ENCODE data around the gene C16orf82. TPM values are rescaled to one million over a fixed set of nuclear protein-coding genes. Genes with fewer than 3 reads are reported as not detected.

Gene C16orf82
- total RNA-seq, 1 experiment from 2014 or later, result not detected

DNA sequence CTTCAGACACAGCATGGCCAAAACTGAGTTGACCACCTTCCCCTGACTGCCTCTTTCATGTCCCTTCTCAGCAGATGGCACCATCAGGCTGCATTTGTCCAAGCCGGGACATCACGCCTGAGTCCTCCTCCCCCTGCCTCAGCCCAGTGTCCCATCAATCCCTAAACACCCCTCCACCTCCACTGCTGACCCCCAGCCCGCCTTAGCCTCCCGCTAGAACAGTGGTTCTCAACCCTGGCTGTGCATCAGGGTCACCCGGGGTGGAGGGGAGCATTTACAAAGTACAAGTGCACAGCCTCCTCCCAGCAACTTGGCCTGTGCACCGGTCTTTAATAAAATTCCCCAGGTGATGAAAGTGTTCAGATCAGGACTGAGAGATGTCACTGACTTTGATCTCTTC, 4.0 kb downstream of the C16orf82 start:
- no peaks in the 10 kb centered on the region for H3K9me2 ChIP-seq (replicated peaks; ENCODE audit: low read length)
- ATAC-seq (no peak), DNase-seq (no peak)
- POLR2A ChIA-PET (ENCODE audit: unreplicated experiment), result no interaction called here
- no peaks in the 10 kb centered on the region for H4K20me1 ChIP-seq (ENCODE audit: low read length)
- H3K4me2 ChIP-seq (ENCODE audit: low read length), result no peak overlapping the region
- H3K27me3 ChIP-seq (ENCODE audit: low read length), result peaks cover 25% of the 10 kb centered on the region
- no TSS peak for BruUV-seq (replicated peaks)
- no peaks in the 10 kb centered on the region for H3K4me1 ChIP-seq (ENCODE audit: insufficient read depth, low read length)
- H2AFZ ChIP-seq (ENCODE audit: low read length), result no peak overlapping the region
- CTCF ChIA-PET, result no interaction called here
- no peak overlapping the region for H3K4me3 ChIP-seq (ENCODE audit: low read length)
- H3F3A ChIP-seq (ENCODE audit: low read length, unreplicated experiment), result no peaks in the 10 kb centered on the region
- no peaks in the 10 kb centered on the region for H3K36me3 ChIP-seq (ENCODE audit: low read depth, low read length)
- H3K9ac ChIP-seq (ENCODE audit: low read length), result no peak overlapping the region
- no peaks in the 10 kb centered on the region for H3K79me2 ChIP-seq (ENCODE audit: low read length)
- no peaks in the 10 kb centered on the region for H3K9me3 ChIP-seq (ENCODE audit: low read length)
- H3K27ac ChIP-seq (ENCODE audit: low read length), result no peak overlapping the region
- intact Hi-C loops (cut with micrococcal nuclease), result no loop called here
- TF ChIP-seq EZH2phosphoT487 (IDR thresholded peaks at IDR 0.05; ENCODE audit: borderline replicate concordance, low read length), result no peak
- TF ChIP-seq EZH2 (IDR thresholded peaks at IDR 0.05; ENCODE audit: low read length, unreplicated experiment), result no peak
- TF ChIP-seq, protein P1, sequence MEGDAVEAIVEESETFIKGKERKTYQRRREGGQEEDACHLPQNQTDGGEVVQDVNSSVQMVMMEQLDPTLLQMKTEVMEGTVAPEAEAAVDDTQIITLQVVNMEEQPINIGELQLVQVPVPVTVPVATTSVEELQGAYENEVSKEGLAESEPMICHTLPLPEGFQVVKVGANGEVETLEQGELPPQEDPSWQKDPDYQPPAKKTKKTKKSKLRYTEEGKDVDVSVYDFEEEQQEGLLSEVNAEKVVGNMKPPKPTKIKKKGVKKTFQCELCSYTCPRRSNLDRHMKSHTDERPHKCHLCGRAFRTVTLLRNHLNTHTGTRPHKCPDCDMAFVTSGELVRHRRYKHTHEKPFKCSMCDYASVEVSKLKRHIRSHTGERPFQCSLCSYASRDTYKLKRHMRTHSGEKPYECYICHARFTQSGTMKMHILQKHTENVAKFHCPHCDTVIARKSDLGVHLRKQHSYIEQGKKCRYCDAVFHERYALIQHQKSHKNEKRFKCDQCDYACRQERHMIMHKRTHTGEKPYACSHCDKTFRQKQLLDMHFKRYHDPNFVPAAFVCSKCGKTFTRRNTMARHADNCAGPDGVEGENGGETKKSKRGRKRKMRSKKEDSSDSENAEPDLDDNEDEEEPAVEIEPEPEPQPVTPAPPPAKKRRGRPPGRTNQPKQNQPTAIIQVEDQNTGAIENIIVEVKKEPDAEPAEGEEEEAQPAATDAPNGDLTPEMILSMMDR (conservative IDR thresholded peaks at IDR 0.05; ENCODE audit: low read depth, low read length), result no peak

DNA sequence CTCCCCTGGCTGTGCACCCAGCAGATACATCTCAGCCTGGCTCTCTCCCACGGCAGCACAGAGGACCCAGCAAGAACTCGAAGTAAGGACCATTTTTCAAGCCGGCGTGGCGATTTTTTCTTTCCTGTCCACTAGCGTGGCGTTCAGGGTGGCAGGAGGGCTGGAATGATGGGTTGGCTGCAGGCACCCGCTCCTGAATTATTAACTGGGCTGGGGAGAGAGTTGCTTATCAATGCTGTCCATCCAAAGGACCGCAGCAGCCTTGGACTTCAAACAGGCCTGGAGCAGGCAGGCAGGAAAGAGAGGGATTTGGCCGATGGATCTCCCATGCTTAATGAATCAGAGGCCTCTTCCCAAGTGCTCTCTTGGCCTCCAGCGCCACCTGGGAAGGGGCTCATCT, 7.0 kb downstream of the C16orf82 start:
- TF ChIP-seq EZH2 (IDR thresholded peaks at IDR 0.05; ENCODE audit: low read length, unreplicated experiment) (no peak), EZH2phosphoT487 (IDR thresholded peaks at IDR 0.05; ENCODE audit: borderline replicate concordance, low read length) (no peak)
- TF ChIP-seq, protein P1 (conservative IDR thresholded peaks at IDR 0.05; ENCODE audit: low read depth, low read length), result no peak
- ChIA-PET POLR2A (ENCODE audit: unreplicated experiment) (no interaction called here), CTCF (no interaction called here)
- H3K4me3 ChIP-seq (ENCODE audit: low read length), result no peak overlapping the region
- no peaks in the 10 kb centered on the region for H3K79me2 ChIP-seq (ENCODE audit: low read length)
- intact Hi-C loops (cut with micrococcal nuclease), result no loop called here
- no peak overlapping the region for H3K27ac ChIP-seq (ENCODE audit: low read length)
- peaks cover under 1% of the 10 kb centered on the region; the same call in 1 of the 2 replicates for H3K27me3 ChIP-seq (ENCODE audit: low read length)
- BruUV-seq (replicated peaks), result no TSS peak
- no peak overlapping the region for H2AFZ ChIP-seq (ENCODE audit: low read length)
- no peak for ATAC-seq
- no peak overlapping the region for H3K4me2 ChIP-seq (ENCODE audit: low read length)
- no peak overlapping the region for H3K9ac ChIP-seq (ENCODE audit: low read length)
- H3K9me2 ChIP-seq (replicated peaks; ENCODE audit: low read length), result no peaks in the 10 kb centered on the region
- H3K4me1 ChIP-seq (ENCODE audit: insufficient read depth, low read length), result no peaks in the 10 kb centered on the region
- H3K36me3 ChIP-seq (ENCODE audit: low read depth, low read length), result no peaks in the 10 kb centered on the region
- DNase-seq, result no peak
- H3F3A ChIP-seq (ENCODE audit: low read length, unreplicated experiment), result no peaks in the 10 kb centered on the region
- H3K9me3 ChIP-seq (ENCODE audit: low read length), result no peaks in the 10 kb centered on the region
- no peaks in the 10 kb centered on the region for H4K20me1 ChIP-seq (ENCODE audit: low read length)

DNA sequence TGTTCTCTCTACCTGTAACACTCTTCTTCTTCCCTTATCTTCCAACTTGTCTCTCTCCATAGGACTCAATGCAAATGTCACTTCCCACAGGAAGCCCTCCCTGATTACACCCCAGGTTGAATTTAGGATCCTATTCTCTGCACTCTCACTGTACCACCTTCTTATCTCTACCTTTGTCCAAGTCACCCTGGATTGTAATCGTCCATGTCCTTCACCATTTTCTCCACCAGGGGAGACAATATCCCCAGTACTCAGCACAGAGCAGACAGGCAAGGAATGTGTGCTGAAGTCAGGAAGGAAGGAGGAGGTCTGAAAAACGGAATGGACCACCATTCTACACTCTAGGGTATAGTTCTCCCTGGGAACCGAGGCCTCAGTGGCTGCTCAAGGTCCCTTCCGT, 14.2 kb downstream of the C16orf82 start:
- H3K79me2 ChIP-seq (ENCODE audit: low read length), result no peaks in the 10 kb centered on the region
- H3K27ac ChIP-seq (ENCODE audit: low read length), result no peak overlapping the region
- H3K9me3 ChIP-seq (ENCODE audit: low read length), result no peaks in the 10 kb centered on the region
- no peak overlapping the region for H2AFZ ChIP-seq (ENCODE audit: low read length)
- H3K27me3 ChIP-seq (ENCODE audit: low read length), result peaks cover 27% of the 10 kb centered on the region
- H3K36me3 ChIP-seq (ENCODE audit: low read depth, low read length), result no peaks in the 10 kb centered on the region
- no TSS peak for BruUV-seq (replicated peaks)
- H4K20me1 ChIP-seq (ENCODE audit: low read length), result no peaks in the 10 kb centered on the region
- no peak overlapping the region for H3K4me3 ChIP-seq (ENCODE audit: low read length)
- H3K9ac ChIP-seq (ENCODE audit: low read length), result no peak overlapping the region
- DNase-seq (peak; percentile 13), ATAC-seq (peak; percentile 69)
- no peak overlapping the region for H3K4me2 ChIP-seq (ENCODE audit: low read length)
- POLR2A ChIA-PET (ENCODE audit: unreplicated experiment), result no interaction called here
- H3K9me2 ChIP-seq (replicated peaks; ENCODE audit: low read length), result no peaks in the 10 kb centered on the region
- intact Hi-C loops (cut with micrococcal nuclease), result no loop called here
- no peaks in the 10 kb centered on the region for H3K4me1 ChIP-seq (ENCODE audit: insufficient read depth, low read length)
- TF ChIP-seq, protein P1 (conservative IDR thresholded peaks at IDR 0.05; ENCODE audit: low read depth, low read length), result peak; percentile 52
- no peak for TF ChIP-seq EZH2 (IDR thresholded peaks at IDR 0.05; ENCODE audit: low read length, unreplicated experiment)
- no peaks in the 10 kb centered on the region for H3F3A ChIP-seq (ENCODE audit: low read length, unreplicated experiment)
- CTCF ChIA-PET, result no interaction called here

All from PC-3 (cell line).